Body of pancreas (tissue), 4 donors: ENCODE measurements around the gene DNAJA4. TPM values are rescaled to one million over a fixed set of nuclear protein-coding genes. Genes with fewer than 3 reads are reported as not detected.

Experiments used
- ATAC-seq: fragments of 150-250 bp; one replicate; pipeline ENCODE4 v1.9.1; 2016
- DNase-seq, 4 donors: peaks; one replicate each; pipeline ENCODE4 v3.0.0-alpha.2; 2019
- H3K27ac ChIP-seq, 4 donors: fragments of 200-600 bp; sonication (generic); 1 replicate in 3 of 4; 2 replicates in 1 of 4; pipeline versions ENCODE4 v1.5.1 to v1.6.1; 2016 to 2019; ENCODE audit warnings: mild to moderate bottlenecking in 1 of 4, mixed read lengths in 1 of 4, moderate library complexity in 1 of 4
- H3K27me3 ChIP-seq, 2 donors: fragments of 200-600 bp; sonication (generic); one replicate each; pipeline ENCODE4 v1.6.0; 2016; ENCODE audit warnings: mild to moderate bottlenecking in 1 of 2
- H3K36me3 ChIP-seq, 2 donors: fragments of 200-600 bp; sonication (generic); replicated peaks in 1 of 2; 2 replicates each; pipeline ENCODE4 v1.5.1; 2016; ENCODE audit warnings: low read depth in 2 of 2; ENCODE audit not compliant: insufficient read depth in 1 of 2
- H3K4me1 ChIP-seq: fragments of 200-600 bp; sonication (generic); one replicate; pipeline ENCODE4 v1.6.0; 2016
- H3K4me3 ChIP-seq, 2 donors: fragments of 200-600 bp; sonication (generic); 1 replicate in 1 of 2; 2 replicates in 1 of 2; pipeline ENCODE4 v1.5.1; 2016 to 2019
- H3K9me3 ChIP-seq, 3 donors: fragments of 200-600 bp; sonication (generic); 1 replicate in 2 of 3; 2 replicates in 1 of 3; pipeline ENCODE4 v1.5.1; 2016
- POLR2A ChIP-seq, 3 donors: fragments of 450-650 bp; IDR thresholded peaks; one replicate each; pipeline ENCODE4 v1.6.1; 2016; ENCODE audit warnings: antibody characterized with exemption in 3 of 3, mild to moderate bottlenecking in 2 of 3
- WGBS, 2 donors: methylation state at CpG; one replicate each; pipeline ENCODE4 v1.1.5; 2017; 5-methylcytosine and 5-hydroxymethylcytosine counted together
- intact Hi-C: fragments of 100-400 bp; cut with DNase I; formaldehyde crosslinking; loops from one replicate; pipeline ENCODE4 v1.15.1; 2023
- total RNA-seq, 2 donors: library from RNA; depleted of rRNA; stranded (reverse); fragments of >200 nt; gene quantifications; one replicate each; pipeline ENCODE4 v1.1.0, GENCODE V29; 2016
- TF ChIP-seq, protein P1 (sequence below), 7 experiments: fragments of 450-650 bp in 4 of 7; fragments of 200-600 bp in 3 of 7; sonication (generic) in 3 of 7; IDR thresholded peaks; one replicate each; pipeline ENCODE4 v1.5.1; 2016 to 2019; ENCODE audit warnings: antibody characterized with exemption in 7 of 7

Gene DNAJA4
- total RNA-seq, 2 donors from 2014 or later, result 5.9 to 8.0 TPM

DNA sequence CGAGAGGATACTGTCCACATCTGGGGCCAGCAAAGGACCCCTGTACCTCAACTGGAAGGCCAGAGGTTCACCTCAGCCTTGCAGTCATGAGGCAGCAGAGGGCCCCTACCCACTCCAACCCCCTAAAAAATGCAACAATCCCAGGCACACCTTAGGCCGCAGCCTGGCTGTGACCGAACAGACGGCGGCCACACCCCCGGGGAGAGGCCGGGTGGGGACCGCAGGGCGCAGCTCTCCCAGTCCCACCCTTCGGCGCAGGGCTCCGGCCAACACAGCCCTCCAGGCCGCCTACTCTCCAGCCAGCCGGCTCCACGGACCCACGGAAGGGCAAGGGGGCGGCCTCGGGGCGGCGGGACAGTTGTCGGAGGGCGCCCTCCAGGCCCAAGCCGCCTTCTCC is 457 bp upstream of the DNAJA4 start:
- TF ChIP-seq POLR2A (IDR thresholded peaks at IDR 0.05), result no peak
- TF ChIP-seq, protein P1, sequence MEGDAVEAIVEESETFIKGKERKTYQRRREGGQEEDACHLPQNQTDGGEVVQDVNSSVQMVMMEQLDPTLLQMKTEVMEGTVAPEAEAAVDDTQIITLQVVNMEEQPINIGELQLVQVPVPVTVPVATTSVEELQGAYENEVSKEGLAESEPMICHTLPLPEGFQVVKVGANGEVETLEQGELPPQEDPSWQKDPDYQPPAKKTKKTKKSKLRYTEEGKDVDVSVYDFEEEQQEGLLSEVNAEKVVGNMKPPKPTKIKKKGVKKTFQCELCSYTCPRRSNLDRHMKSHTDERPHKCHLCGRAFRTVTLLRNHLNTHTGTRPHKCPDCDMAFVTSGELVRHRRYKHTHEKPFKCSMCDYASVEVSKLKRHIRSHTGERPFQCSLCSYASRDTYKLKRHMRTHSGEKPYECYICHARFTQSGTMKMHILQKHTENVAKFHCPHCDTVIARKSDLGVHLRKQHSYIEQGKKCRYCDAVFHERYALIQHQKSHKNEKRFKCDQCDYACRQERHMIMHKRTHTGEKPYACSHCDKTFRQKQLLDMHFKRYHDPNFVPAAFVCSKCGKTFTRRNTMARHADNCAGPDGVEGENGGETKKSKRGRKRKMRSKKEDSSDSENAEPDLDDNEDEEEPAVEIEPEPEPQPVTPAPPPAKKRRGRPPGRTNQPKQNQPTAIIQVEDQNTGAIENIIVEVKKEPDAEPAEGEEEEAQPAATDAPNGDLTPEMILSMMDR (IDR thresholded peaks at IDR 0.05), result no peak
- Histone ChIP-seq H3K4me3 (peak overlapping the region in 1 of 2 donors; percentile 9), H3K9me3 (no peaks in the 10 kb centered on the region), H3K36me3 (no peaks in the 10 kb centered on the region), H3K27ac (no peak overlapping the region), H3K27me3 (no peaks in the 10 kb centered on the region), H3K4me1 (peaks cover 25% of the 10 kb centered on the region)
- no peak for DNase-seq
- 85 to 93% methylated on average over 3 to 15 of the region's 23 CpGs for WGBS, 2 donors
- intact Hi-C loops, result no loop called here
- peak; percentile 18 for ATAC-seq

DNA sequence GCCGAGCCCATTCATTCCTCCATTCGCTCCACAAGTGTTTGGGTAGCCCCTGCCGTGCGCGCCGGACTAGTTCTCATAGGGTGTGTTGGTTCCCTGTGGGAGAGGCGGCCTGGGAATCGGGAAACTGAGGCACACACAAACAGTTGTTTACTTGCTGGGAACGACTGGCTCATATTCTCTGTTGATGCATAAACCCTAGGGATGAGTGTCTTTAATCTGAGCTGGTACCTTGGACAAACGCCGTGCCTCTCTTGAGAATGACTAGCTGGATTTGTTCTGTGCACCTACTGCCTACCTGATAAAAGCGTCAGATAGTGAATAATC is 737 bp downstream of the DNAJA4 start:
- DNase-seq, result no peak
- 50 to 53% methylated on average over 5 to 12 of the region's 12 CpGs for WGBS, 2 donors

DNA sequence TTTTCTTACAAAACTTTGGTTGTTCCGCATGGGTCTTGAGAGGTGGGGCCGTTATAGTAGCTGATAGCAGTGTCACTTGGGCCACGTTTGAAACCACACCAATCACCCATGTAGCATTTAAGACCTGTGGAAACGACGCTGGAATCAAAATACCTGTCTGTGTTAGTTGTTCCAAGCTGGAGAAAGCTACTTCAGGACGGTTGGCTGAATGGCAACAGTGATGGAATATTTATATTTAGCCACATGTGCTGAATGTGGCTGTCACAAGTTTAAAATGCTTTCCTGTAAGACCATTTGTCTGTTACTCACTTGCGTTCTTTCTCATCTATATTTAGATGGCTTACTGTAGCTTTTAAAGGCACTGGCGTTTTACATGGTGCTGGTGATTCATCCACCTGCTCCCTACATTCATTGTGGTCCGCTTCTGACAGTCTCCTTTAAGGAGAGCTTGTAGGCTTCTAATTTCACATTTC is 1.4 kb downstream of the DNAJA4 start:
- WGBS, 2 donors, result 73 to 83% methylated on average over 9 of the region's 9 CpGs

More for the DNA sequence above, 737 bp downstream of the DNAJA4 start:
- no peaks in the 10 kb centered on the region for H3K36me3 ChIP-seq
- H3K27me3 ChIP-seq, result no peaks in the 10 kb centered on the region
- H3K4me3 ChIP-seq, result peak overlapping the region; percentile 28 to 40
- peaks cover 25% of the 10 kb centered on the region for H3K4me1 ChIP-seq
- intact Hi-C loops, result no loop called here
- no peak for ATAC-seq
- TF ChIP-seq, protein P1 (IDR thresholded peaks at IDR 0.05), result no peak
- TF ChIP-seq POLR2A (IDR thresholded peaks at IDR 0.05), result no peak
- peak overlapping the region in 1 of 4 donors; percentile 33 for H3K27ac ChIP-seq
- no peaks in the 10 kb centered on the region for H3K9me3 ChIP-seq

DNA sequence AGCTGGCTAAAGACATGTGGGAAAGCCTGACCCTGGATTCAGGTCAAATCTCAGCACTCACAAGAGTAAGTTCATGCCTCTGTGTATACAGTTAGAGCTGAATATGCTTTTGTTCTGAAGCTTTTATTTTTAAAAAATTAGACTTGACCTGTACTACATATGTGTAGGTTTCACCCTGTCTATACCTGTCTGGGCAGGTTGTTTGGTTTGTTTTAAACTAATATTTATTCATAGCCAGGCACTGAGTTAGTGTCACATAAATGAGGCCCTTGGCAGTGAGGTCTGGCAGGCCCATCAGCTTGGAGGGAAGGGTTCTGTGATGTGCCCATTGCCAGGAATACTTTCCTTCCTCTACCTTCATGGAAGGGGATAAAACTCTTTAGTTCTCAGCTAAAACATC is 1.9 kb downstream of the DNAJA4 start:
- ATAC-seq, result no peak
- Histone ChIP-seq H3K4me1 (peaks cover 25% of the 10 kb centered on the region), H3K36me3 (no peaks in the 10 kb centered on the region), H3K27ac (no peak overlapping the region), H3K4me3 (no peak overlapping the region), H3K9me3 (no peaks in the 10 kb centered on the region), H3K27me3 (no peaks in the 10 kb centered on the region)
- TF ChIP-seq, protein P1 (IDR thresholded peaks at IDR 0.05), result no peak
- TF ChIP-seq POLR2A (IDR thresholded peaks at IDR 0.05), result no peak
- intact Hi-C loops, result no loop called here
- no peak for DNase-seq

More for the DNA sequence above, 1.4 kb downstream of the DNAJA4 start:
- Histone ChIP-seq H3K27me3 (no peaks in the 10 kb centered on the region), H3K4me3 (no peak overlapping the region), H3K27ac (no peak overlapping the region), H3K9me3 (no peaks in the 10 kb centered on the region), H3K4me1 (peaks cover 25% of the 10 kb centered on the region), H3K36me3 (no peaks in the 10 kb centered on the region)
- ATAC-seq, result no peak
- TF ChIP-seq, protein P1 (IDR thresholded peaks at IDR 0.05), result no peak
- TF ChIP-seq POLR2A (IDR thresholded peaks at IDR 0.05), result no peak
- intact Hi-C loops, result no loop called here
- DNase-seq, result no peak

DNA sequence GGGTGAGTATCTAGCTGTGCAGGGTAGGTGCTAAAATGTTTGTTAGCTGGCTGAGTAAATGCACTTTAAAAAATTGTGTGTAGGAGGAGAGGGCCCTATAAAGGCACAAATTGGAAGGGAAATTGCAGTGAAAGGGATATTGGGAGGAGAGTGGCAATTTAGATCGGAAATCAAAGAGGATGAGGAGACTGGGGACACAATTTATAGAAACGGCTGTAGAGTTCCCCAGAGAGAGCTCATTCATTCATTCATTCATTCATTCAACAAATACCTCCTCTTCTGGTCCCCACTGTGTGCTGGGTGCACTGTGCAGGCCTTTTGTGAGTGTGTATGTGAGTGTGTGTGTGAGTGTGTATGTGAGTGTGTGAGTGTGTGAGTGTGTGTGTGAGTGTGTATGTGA is 2.4 kb downstream of the DNAJA4 start:
- Histone ChIP-seq H3K4me3 (no peak overlapping the region), H3K4me1 (peaks cover 25% of the 10 kb centered on the region), H3K27ac (no peak overlapping the region), H3K27me3 (no peaks in the 10 kb centered on the region), H3K36me3 (no peaks in the 10 kb centered on the region), H3K9me3 (no peaks in the 10 kb centered on the region)
- DNase-seq (no peak), ATAC-seq (no peak)
- 85 to 87% methylated on average over 2 of the region's 2 CpGs for WGBS, 2 donors
- TF ChIP-seq POLR2A (IDR thresholded peaks at IDR 0.05), result no peak
- TF ChIP-seq, protein P1 (IDR thresholded peaks at IDR 0.05), result no peak
- intact Hi-C loops, result no loop called here
